GM04504 (cell line): ENCODE results near the gene RTN4.
A peak's percentile ranks its signal among the peaks of the same experiment; 100 is the strongest.
"Not testable (repeated sequence)": the region's sequence is repeated elsewhere in the genome, so short reads cannot be mapped to it uniquely, and the experiment has no call there.

Experiments
- DNase-seq: peaks from one replicate; pipeline ENCODE4 v3.0.0-alpha.2; 2012; ENCODE audit warnings: low read depth

RTN4 gene

DNA sequence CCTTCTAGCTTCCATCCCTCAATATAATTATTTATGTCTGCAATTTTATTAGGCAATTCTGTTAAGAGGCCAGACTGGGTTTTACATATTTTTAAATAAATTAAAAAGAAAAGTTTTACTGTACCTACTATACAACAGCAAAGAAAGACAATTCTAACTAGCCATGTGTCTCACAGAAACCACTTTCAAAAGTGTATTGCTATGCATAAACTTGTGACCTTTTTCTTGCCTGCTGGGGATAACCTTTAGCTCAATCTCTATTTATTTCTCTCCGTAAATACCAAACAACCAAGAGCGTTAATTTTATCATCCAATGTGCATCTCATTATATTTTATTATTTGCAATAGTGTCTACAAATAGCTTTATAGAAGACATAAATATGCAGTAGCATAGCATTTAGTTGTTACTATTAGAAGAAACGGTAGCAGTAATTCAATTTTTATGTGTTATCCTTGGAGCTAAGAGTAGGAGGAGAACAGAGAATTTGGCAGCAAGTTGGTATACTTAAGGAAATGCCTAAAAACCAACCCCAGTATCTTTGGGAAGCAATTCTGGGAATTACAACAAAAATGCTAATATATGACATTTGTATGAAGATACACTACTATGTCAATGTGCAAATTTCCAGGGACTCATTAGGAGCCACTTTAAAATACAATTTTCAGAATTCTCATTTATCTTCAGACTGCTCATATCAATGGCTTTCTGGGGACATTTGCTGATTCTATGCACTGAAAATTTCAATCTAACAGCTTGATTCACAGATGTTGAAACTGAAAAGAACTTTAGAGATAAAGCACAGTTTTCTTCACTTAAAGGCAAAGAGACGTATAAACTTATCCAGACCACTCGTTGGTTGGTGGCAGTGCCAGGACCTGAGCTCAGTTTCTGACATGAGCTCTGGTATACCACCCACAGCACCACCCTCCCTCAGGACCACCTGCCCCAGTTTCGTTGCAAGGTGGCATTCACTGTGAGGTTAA, 23.0 kb upstream of the RTN4 start:
- no peak for DNase-seq

DNA sequence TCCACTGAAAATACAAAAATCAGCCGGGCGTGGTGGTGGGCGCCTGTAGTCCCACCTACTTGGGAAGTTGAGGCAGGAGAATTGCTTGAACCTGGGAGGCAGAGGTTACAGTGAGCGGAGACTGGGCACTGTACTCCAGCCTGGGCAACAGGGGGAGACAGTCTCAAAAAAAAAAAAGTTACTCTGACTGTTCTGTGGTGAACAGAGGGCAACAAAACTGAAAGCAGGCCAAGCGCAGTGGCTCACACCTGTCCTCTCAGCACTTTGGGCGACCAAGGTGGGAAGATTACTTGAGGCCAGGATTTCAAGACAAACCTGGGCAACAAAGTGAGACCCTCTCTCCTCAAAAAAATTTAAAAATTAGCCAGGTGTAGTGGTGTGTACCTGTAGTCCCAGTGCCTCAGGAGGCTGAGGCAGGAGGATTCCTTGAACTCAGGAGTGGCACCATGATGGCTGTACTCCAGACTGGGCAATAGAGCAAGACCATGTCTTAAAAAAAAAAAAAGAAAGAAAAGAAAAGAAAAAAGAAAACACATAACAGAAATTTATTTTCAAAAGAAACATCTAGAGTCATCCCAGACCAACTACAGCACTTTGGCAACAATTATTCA, 13.6 kb upstream of the RTN4 start:
- DNase-seq: no peak

DNA sequence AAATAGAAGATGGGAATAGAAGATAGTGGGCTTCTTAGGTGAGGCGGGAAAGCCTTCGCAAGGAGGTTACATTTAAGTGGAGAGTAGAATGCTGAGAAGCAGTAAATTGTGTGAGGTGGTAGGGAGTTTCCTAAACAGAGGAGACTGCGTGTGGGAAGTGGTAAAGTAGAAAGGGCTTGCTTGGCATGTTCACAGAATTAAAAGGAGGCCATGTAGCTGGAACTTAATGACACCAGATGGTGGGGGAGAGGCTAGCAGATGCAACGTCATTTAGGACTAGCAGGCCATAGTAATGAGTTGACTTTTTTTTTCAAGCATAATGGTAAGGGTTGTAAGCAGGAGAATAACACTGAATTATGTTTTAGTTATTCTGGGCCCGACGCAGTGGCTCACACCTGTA, 13.0 kb upstream of the RTN4 start:
- no peak for DNase-seq

DNA sequence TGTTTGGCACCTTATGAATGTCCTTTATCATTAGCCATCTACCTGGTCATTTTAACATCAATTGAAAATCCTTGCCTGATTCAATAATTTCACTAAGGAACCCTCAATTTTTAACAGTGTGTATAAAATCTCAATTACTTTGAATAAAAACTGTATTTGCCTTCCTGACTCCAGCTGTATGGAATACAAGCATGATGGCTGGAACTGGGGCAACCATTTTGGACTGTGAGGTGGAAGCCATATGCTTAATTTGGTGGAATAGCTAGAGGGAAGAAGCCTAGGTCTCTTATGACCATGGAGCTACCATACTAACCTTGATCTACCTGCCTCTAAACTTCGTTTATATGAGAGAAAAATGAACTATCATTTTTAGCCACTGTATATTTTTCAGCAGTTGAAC, 12.5 kb upstream of the RTN4 start:
- DNase-seq: no peak

DNA sequence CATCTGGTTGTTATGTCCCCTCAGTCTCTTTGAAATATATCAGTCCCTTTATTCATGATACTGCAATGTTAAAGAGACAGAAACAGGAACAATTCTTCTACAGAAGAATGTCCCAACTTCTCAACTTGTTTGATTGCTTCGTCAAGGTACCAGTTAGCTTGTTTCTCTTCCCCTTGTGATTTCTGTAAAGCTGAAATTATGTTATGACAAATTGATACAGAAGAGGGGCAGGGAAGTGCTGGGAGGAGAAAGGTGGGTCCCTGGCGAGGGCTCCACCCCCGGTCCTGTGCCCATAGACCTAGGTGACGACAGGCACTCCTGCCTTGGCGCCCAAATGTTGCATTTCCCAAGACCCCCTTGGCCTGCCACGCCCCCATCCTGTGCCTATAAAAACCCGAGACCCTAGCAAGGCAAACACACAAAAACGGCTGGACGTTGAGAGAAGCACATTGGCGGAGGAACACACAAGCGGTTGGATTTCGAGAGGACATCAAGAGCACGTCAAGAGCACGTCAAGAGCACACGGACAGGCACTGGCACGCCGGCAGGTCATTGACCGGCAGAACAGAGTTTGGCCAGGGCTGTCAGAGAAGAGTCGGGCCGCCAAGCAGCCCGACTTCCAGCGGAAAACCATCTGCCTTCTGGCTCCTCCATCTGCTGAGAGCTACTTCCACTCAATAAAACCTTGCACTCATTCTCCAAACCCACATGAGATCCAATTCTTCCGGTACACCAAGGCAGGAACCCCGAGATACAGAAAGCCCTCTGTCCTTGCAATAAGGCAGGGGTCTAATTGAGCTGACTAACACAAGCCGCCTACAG, 11.5 kb upstream of the RTN4 start:
- no peak for DNase-seq

DNA sequence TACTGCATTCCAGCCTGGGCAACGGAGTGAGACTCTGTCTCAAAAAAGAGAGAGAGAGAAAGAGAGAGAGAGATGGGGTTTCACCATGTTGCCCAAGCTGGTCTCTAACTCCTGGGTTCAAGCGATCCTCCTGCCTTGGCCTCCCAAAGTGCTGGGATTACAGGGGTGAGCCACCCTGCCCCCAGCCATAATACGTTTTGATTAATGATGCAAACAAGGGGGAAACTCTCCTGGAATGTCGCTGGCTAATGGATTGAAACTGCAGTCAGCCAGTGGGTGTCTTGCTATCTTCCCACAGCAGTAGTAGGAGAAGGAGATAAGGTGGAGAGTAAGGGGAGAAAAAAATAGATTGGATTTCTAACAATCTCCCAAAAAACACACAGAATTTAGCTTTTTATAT, 9.5 kb upstream of the RTN4 start:
- DNase-seq: no peak

DNA sequence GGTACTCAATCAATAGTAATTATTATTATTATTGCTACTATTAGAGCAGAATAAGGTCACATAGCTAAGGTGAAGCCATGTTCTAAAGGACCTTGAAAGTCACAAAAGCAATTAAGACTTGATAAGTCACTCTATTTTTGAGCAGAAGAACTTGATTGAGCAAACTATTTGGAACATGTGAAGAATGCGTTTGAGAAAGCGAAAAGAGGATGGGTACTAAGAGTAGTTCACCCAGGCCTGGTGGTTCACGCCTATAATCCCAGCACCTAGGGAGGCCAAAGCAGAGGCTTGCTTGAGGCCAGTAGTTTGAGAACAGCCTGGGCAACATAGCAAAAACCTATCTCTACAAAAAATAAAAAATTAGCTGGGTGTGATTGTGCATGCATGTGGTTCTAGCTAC, 7.2 kb upstream of the RTN4 start:
- DNase-seq: no peak

DNA sequence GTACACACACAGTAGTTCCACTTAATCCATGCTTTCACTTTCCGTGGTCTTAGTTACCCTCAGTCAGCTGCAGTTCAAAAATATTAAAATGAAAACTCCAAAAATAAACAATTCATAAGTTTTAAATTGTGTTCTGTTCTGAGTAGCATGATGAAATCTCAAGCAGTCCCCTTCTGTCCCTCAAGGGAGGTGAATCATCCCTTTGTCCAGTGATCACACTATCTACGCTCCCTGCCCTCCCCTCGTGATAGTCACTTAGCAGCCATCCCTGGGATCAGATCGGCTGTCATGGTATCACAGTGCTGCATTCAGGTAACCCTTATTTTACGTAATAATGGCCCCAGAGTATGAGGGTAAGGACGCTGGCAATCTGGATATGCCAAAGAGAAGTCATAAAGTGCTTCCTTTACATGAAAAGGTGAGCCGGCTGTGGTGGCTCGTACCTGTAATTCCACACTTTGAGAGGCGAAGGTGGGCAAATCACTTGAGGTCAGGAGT, 5.8 kb upstream of the RTN4 start:
- no peak for DNase-seq

DNA sequence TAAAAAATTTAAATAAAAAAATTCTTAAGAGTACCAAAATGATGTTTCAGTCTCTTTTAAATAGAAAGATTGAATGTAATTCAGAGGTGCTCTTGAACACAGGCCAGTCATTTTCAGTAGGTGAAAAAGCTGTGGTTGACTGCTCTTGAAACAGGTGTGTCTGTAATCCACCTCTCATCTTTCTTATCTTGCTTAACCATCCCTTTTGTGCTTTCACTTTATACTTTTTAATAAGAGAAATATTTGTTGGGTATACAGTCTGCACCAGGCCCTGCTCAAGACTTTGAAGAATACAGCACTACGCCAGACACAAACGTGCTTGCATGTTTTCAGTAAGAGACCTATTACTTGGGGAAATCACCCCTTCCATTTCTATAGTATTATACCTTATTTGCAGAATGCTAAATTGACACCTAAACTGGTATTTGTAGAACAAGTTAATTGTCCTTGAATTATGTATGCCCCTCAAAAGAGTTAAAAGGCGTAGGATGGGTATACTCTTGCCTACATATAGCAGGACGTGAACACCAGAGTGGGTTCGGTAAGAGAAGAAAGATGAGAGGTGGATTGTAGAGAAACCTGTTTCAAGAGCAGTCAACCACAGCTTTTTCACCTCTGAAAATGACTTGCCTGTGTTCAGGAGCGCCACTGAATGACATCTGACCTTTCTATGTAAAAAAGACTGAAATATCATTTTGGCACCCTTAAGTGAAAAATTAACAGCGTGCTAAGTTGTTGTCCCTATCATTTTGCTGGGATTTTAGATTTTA, 4.0 kb upstream of the RTN4 start:
- DNase-seq: no peak

DNA sequence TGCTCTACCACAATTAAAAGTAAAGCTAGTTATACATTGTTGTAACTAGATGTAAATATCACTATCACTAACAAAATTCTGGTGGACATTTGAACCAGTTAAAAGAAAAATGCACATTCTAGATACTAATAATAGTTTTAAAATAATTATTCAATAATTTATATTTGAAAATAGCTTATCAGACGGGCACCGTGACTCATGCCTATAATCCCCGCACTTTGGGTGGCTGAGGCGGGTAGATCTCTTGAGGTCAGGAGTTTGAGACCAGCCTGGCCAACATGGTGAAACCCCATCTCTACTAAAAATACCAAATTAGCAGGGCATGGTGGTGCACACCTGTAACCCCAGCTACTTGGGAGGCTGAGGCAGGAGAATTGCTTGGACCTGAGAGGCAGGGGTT, 3.0 kb upstream of the RTN4 start:
- DNase-seq: not testable (repeated sequence)

DNA sequence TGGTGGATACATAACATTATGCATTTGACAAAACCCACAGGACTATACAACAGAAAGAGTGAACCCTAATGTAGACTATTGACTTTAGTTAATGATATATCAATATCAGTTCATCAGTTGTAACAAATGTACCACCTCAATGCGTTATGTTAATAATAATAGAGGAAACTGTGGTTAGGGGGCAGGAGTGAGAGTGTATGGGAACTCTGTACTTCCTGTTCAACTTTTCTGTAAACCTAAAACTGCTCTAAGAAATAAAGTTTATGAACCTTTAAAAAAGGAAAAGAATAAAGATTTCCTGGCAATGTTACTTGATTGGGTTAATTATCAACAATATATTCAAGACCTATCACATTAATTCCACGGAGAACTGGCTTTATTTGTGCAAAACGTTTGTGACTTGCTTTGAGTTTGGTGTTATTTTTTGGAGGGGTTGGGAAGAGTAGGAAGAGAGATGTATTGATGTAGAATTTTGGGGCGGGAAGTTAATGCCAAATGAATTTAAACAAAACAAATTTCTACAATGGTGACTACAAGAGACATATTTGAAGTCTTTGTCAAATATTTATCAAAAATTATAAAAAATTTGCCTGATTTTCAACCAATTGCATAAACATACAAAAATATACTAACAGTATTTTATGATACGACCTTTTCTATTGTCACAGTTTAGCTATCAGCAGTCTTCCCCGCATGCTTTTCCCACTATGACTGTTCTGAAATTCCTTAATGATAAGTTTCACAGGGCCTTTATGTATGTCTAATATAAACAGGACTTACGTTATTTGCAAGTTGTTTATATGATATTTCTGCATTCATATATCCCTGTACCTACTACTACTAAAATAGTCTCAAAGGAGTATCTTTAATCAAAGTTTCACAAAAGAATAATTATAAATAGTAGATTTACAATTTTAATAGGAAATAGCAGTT, 2.1 kb upstream of the RTN4 start:
- no peak for DNase-seq

DNA sequence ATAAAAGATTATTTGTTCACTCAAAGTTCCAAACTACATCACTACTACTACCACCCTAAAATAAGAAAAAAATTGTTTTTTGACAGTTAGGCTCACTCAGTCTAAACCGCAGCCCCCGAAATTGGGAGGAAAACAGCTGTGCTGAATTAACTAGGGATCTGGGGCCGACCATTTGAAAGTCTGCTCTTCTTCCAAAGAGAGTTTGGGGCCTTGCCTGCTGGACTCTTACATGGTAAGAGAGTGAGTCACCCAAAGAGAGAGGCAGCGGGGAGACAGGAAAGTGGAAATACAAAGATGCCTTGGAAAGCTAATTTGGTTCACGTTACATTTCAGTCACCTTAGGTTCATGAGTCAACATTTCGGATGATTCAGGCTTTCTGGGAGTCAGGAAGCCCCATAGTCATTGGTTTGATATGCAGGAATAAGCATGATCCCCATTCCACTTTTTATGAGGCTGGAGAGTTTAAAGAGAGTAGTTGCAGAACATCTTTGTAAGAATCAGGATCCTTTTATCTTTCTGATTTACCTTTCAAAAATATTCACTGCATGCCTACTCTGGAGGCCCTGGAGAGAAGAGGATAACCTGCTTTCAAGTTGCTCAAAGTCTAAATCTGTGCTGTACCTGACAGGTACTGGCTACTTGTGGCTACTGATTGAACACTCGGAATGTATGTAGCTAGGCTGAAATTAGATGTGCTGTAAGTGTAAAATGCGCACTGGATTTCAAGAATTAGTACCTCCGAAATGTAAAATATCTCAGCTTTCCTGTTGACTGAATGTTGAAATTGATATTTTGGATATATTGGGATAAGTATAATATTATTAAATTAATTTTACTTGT, 995 bp upstream of the RTN4 start:
- DNase-seq: peak; percentile 99

DNA sequence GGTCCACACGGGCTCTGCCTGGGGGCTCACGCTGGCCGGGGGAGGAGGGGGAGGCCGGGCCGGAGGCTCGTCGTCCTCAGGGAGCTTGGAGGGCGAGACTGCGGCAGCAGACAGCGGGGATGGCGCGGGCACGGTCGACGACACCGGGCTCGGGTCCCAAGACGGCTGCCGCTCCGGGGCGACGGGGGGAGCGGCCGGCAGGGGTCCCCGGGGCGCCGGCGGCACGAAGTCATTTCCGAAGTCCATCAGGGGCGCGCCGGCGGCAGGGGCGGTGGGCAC, 491 bp downstream of the RTN4 start:
- DNase-seq: no peak

DNA sequence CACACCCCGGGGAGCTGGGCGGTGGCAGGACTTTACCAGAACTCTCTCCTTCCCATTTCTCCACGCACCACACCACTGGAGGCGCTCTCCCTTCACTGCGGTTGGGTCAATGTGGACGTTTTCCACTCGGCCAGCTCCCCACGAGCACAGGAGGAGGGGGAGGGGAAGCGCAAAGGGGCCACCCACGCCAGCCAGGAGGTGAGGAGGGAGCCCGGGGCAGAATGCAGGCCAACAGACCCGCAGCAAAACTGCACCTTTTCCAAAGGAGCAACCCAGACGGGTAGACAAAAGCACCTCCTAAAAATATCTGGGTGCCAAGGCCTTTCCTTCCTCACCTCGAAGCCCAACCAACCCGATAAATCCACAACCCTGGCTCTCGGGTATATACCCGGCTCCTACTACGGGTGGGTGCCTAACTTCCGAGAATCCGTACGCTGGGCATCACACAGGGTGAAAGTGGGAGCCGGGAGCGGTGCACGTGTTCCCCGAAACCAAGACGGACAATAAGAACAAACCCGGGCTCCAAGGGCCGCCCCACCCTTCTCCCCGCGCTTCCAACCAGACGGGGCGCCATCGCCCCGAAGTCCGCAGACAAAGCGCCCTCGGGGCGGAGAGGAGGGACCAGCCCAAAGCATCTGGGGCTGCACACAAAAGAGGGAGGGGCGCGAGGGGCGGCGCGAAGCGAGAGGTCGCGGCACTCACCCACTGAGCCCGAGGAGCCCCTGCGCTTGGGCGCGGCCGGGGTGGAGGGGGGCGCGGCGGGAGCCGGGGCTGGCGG, 1.0 kb downstream of the RTN4 start:
- DNase-seq: peak; percentile 71

DNA sequence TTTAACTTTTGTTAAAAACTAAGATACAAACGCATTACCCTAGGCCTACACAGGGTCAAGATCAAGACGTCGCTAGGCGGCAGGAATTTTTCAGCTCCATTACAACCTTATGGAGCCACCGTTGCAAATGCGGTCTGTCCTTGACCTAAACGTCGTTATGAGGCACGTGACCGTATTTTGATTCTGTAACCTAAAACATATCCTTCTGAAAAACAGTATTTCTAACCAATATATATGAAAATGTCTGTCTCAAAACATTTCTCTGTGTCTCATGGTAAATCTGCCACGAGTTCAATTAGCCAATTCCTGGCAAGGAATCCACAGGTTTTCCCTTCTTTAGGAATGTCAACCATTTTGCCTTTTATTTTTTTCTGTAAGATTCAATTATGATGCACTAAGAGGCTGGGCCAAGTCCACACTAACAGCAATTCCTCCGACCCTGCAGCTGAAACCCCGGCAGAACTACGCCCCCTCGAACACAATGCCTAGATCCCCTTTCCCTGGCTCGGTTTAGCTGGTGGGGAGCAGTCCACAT, 1.7 kb downstream of the RTN4 start:
- no peak for DNase-seq

DNA sequence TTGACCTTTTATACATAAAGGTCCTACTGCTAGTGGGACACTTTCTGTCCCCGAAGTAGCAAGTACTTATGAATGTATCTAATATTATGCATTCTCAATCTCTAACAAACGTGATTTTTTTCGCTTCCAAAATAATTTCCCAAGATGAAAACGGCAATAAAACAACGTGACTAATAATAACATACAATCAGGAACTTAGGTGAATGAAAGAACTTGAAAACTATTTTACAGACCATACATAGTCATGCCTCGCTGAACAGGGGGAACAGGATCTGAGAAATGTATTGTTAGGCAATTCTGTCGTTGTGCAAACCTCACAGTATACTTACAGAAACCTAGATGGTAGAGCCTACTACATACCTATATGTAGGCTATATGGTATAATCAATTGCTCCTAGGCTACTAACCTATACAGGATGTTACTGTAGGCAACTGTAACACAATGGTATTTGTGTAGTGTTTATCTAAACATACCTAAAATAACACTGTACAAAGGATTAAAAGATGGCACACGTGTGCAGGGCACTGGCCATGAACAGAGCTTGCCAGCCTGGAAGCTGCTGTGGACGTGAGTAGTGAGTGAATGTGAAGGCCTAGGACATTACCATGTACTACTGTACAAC, 2.5 kb downstream of the RTN4 start:
- no peak for DNase-seq

DNA sequence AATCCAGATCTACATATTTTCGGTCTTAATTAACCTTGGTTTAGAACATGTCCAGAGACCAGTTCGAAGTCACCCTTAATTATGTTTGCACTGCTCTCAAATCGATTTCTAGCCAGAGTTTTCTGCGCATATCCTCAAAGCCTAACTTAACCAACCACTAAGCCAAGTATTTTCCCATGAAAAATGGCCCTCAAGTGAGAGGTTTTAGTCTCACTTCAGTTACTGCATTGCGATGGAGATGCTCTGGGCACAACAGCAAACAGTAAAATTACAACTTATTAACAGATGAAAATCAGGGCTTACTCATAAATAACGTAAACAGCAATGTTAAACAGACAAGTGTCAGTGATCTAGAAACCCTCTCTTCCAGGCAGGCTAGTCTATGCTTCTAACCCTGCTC, 4.5 kb downstream of the RTN4 start:
- no peak for DNase-seq

DNA sequence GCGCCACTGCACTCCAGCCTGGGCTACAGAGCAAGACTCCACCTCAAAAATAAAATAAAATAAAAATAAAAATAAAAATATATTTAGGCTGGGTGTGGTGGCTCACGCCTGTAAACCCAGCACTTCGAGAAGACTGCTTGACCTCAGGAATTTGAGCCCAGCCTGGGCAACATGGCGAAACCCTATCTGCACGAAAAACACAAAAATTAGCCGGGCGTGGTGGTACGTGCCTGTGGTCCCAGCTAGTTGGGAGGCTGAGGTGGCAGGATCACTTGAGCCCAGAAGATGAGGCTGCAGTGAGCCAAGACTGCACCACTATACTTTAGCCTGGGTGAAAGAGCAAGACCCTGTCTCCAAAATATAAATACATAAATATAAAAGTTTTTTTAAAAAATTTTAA, 6.4 kb downstream of the RTN4 start:
- no peak for DNase-seq
